Mesenchymal stem cell (in vitro differentiated cells and primary cell): ENCODE measurements around the gene RDH11.
A peak's percentile ranks its signal among the peaks of the same experiment; 100 is the strongest.

ENCODE experiments used
- DNase-seq: peaks from one replicate; pipeline ENCODE4 v3.0.0-alpha.2; 2013
- H2AFZ ChIP-seq: one replicate; pipeline ENCODE4 v1.6.1; 2013; ENCODE audit warnings: low read depth, mild to moderate bottlenecking, control low read depth, inconsistent platforms, low read length, moderate library complexity
- H2AK5ac ChIP-seq: 2 replicates; pipeline ENCODE4 v1.6.1; 2013; ENCODE audit warnings: low read length, moderate library complexity, mild to moderate bottlenecking, inconsistent platforms; ENCODE audit not compliant: severe bottlenecking
- H2BK120ac ChIP-seq: one replicate; pipeline ENCODE4 v1.6.1; 2013; ENCODE audit warnings: low read depth, mild to moderate bottlenecking, inconsistent platforms, low read length, moderate library complexity
- H2BK12ac ChIP-seq, 2 experiments: one replicate each; pipeline ENCODE4 v1.6.1; 2013; ENCODE audit warnings: inconsistent platforms in 2 of 2, low read length in 2 of 2, mild to moderate bottlenecking in 2 of 2, moderate library complexity in 2 of 2, control low read depth in 1 of 2
- H2BK15ac ChIP-seq: one replicate; pipeline ENCODE4 v1.6.1; 2013; ENCODE audit warnings: mild to moderate bottlenecking, low read depth, inconsistent platforms; ENCODE audit not compliant: poor library complexity, severe bottlenecking
- H2BK5ac ChIP-seq: 2 replicates; pipeline ENCODE4 v1.6.1; 2013; ENCODE audit warnings: low read depth, mild to moderate bottlenecking, low read length, control low read depth, inconsistent platforms; ENCODE audit not compliant: poor library complexity, severe bottlenecking
- H3K14ac ChIP-seq, 2 experiments: one replicate each; pipeline ENCODE4 v1.6.1; 2013; ENCODE audit warnings: inconsistent platforms in 2 of 2, low read length in 2 of 2, control low read depth in 1 of 2, mild to moderate bottlenecking in 1 of 2, moderate library complexity in 1 of 2
- H3K18ac ChIP-seq, 2 experiments: one replicate each; pipeline ENCODE4 v1.6.1; 2013; ENCODE audit warnings: inconsistent platforms in 2 of 2, low read length in 2 of 2, control low read depth in 1 of 2, low read depth in 1 of 2, mild to moderate bottlenecking in 1 of 2
- H3K23ac ChIP-seq, 2 experiments: one replicate each; pipeline ENCODE4 v1.6.1; 2013; ENCODE audit warnings: inconsistent platforms in 2 of 2, low read length in 2 of 2, mild to moderate bottlenecking in 2 of 2, moderate library complexity in 2 of 2, control low read depth in 1 of 2
- H3K27ac ChIP-seq: 2 replicates; pipeline ENCODE4 v1.5.1; 2013; ENCODE audit warnings: mild to moderate bottlenecking, moderate library complexity, low read length, control low read depth, inconsistent platforms; ENCODE audit not compliant: poor library complexity, severe bottlenecking
- H3K27me3 ChIP-seq, 2 experiments: 2 replicates each; pipeline versions ENCODE4 v1.6.1 to v1.7.0; 2013; ENCODE audit warnings: low read length in 2 of 2, mild to moderate bottlenecking in 2 of 2, moderate library complexity in 2 of 2, control low read depth in 1 of 2, inconsistent platforms in 1 of 2; ENCODE audit not compliant: control insufficient read depth in 1 of 2, insufficient read depth in 1 of 2
- H3K36me3 ChIP-seq, 2 experiments: 2 replicates each; pipeline versions ENCODE4 v1.6.1 to v1.7.0; 2013; ENCODE audit warnings: low read length in 2 of 2, control low read depth in 1 of 2, inconsistent platforms in 1 of 2, low read depth in 1 of 2, mild to moderate bottlenecking in 1 of 2; ENCODE audit not compliant: insufficient read depth in 2 of 2, control insufficient read depth in 1 of 2
- H3K4ac ChIP-seq, 2 experiments: one replicate each; pipeline ENCODE4 v1.6.1; 2013; ENCODE audit warnings: inconsistent platforms in 2 of 2, low read length in 2 of 2, mild to moderate bottlenecking in 2 of 2, moderate library complexity in 2 of 2, control low read depth in 1 of 2, low read depth in 1 of 2
- H3K4me1 ChIP-seq: 2 replicates; pipeline ENCODE4 v1.6.1; 2013; ENCODE audit warnings: low read depth, low read length, control low read depth; ENCODE audit not compliant: control insufficient read depth, insufficient read depth
- H3K4me2 ChIP-seq: 2 replicates; pipeline ENCODE4 v1.6.1; 2013; ENCODE audit warnings: low read length, mild to moderate bottlenecking, inconsistent platforms; ENCODE audit not compliant: poor library complexity, severe bottlenecking
- H3K4me3 ChIP-seq, 2 experiments: 2 replicates each; pipeline versions ENCODE4 v1.5.1 to v1.7.0; 2013; ENCODE audit warnings: low read length in 2 of 2, mild to moderate bottlenecking in 2 of 2, control low read depth in 1 of 2, low read depth in 1 of 2; ENCODE audit not compliant: insufficient read depth in 1 of 2
- H3K79me1 ChIP-seq: replicated peaks from 2 replicates; pipeline ENCODE4 v1.6.1; 2013; ENCODE audit warnings: mild to moderate bottlenecking, control low read depth, low read length, inconsistent platforms; ENCODE audit not compliant: poor library complexity, severe bottlenecking
- H3K9ac ChIP-seq: 2 replicates; pipeline ENCODE4 v1.7.0; 2013; ENCODE audit warnings: mild to moderate bottlenecking, low read length, moderate library complexity
- H3K9me3 ChIP-seq: 2 replicates; pipeline ENCODE4 v1.7.0; 2013; ENCODE audit warnings: mild to moderate bottlenecking, low read length; ENCODE audit not compliant: control insufficient read depth
- H4K8ac ChIP-seq: one replicate; pipeline ENCODE4 v1.6.1; 2013; ENCODE audit warnings: inconsistent platforms, mild to moderate bottlenecking, low read length, moderate library complexity
- H4K91ac ChIP-seq: one replicate; pipeline ENCODE4 v1.6.1; 2013; ENCODE audit warnings: mild to moderate bottlenecking, low read length, inconsistent platforms
- WGBS: methylation state at CpG from one replicate; pipeline ENCODE4 v1.1.7; 2013; ENCODE audit warnings: mixed read lengths; 5-methylcytosine and 5-hydroxymethylcytosine counted together

RDH11 gene

DNA sequence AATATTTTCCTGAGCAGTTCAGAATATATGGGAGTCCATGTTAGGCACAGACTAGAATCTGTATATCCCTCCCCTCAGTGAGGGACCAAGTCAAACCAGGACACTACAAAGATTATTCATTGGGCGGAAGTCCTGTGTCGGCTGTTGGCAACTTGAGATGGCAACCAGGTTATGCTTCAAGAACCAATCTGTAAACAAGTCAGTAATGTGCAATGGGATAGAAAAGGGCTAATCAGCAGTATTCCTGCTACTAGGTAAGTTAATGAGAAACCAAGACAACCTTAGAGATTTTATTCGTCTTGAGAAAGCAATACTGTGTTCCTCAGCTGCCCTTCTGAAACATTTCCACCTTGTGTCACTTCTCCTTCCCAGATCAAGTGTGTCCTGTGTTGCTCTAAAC, 49.4 kb downstream of the RDH11 start:
- Histone ChIP-seq H3K27ac (no peak overlapping the region), H4K8ac (no peak overlapping the region), H3K79me1 (peaks cover 1% of the 10 kb centered on the region), H3K27me3 (no peaks in the 10 kb centered on the region), H3K18ac (no peak overlapping the region), H4K91ac (no peak overlapping the region), H3K23ac (no peak overlapping the region), H2BK5ac (no peak overlapping the region), H2BK120ac (no peak overlapping the region), H2BK15ac (no peak overlapping the region), H3K4ac (no peak overlapping the region), H3K4me1 (no peaks in the 10 kb centered on the region), H3K36me3 (peaks cover 13 to 59% of the 10 kb centered on the region in 2 experiments), H3K9ac (no peak overlapping the region), H2AK5ac (no peak overlapping the region), H2AFZ (no peak overlapping the region), H3K9me3 (no peaks in the 10 kb centered on the region), H3K14ac (no peak overlapping the region), H2BK12ac (no peak overlapping the region), H3K4me2 (no peak overlapping the region), H3K4me3 (no peak overlapping the region)
- 100% methylated on average over 3 of the region's 3 CpGs for WGBS
- no peak for DNase-seq

- Histone ChIP-seq H3K79me1 (no peaks in the 10 kb centered on the region), H3K4me2 (no peak overlapping the region), H3K36me3 (peaks cover 9 to 53% of the 10 kb centered on the region in 2 experiments), H2BK5ac (no peak overlapping the region), H2BK120ac (no peak overlapping the region), H3K4me3 (no peak overlapping the region), H3K4ac (no peak overlapping the region), H3K27me3 (no peaks in the 10 kb centered on the region), H2AFZ (no peak overlapping the region), H3K18ac (no peak overlapping the region), H3K9ac (no peak overlapping the region), H3K23ac (no peak overlapping the region), H3K27ac (no peak overlapping the region), H2BK12ac (no peak overlapping the region), H2BK15ac (no peak overlapping the region), H2AK5ac (no peak overlapping the region), H4K91ac (no peak overlapping the region), H3K14ac (no peak overlapping the region), H4K8ac (no peak overlapping the region), H3K4me1 (no peaks in the 10 kb centered on the region), H3K9me3 (no peaks in the 10 kb centered on the region)
- 98% methylated on average over 4 of the region's 5 CpGs for WGBS
- no peak for DNase-seq
Observed at GRCh38 chr14:67645414-67645813, 50.1 kb downstream of the RDH11 start.

GRCh38 chr14:67644428-67644827, 51.1 kb downstream of the RDH11 start:
- Histone ChIP-seq H4K91ac (no peak overlapping the region), H3K4me2 (no peak overlapping the region), H2AK5ac (no peak overlapping the region), H3K4me3 (no peak overlapping the region), H3K9me3 (no peaks in the 10 kb centered on the region), H3K18ac (no peak overlapping the region), H2BK12ac (no peak overlapping the region), H3K9ac (no peak overlapping the region), H4K8ac (no peak overlapping the region), H2BK5ac (no peak overlapping the region), H3K4ac (no peak overlapping the region), H3K27me3 (no peaks in the 10 kb centered on the region), H3K36me3 (peaks cover 5 to 43% of the 10 kb centered on the region in 2 experiments), H3K4me1 (no peaks in the 10 kb centered on the region), H2AFZ (no peak overlapping the region), H2BK120ac (no peak overlapping the region), H3K27ac (no peak overlapping the region), H3K14ac (no peak overlapping the region), H3K23ac (no peak overlapping the region), H2BK15ac (no peak overlapping the region), H3K79me1 (no peaks in the 10 kb centered on the region)
- DNase-seq, result peak; percentile 15
- 100% methylated on average over 2 of the region's 2 CpGs for WGBS

DNA sequence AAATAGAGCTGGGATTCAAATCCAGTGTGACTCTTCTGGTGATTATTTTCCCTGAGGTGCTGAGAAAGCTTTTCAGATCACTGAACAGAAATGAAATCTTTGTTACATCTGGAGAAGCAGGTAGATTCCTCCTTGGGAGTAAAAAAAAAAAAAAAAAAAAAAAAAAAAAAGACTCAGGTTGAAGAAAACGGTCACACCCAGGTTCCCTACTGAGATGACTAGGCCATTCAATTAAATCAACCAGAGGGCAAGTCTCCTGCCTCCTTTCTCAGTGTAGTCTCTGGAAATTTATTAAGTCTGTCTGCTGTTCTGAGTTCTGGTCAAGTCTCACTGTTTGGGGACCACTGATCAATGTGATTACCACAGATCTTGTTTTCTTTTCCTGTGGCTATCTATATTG, 51.9 kb downstream of the RDH11 start:
- no peak overlapping the region for H2BK120ac ChIP-seq
- H3K4me1 ChIP-seq, result no peaks in the 10 kb centered on the region
- H3K9ac ChIP-seq, result no peak overlapping the region
- no peak overlapping the region for H3K27ac ChIP-seq
- H2AFZ ChIP-seq, result no peak overlapping the region
- no peak overlapping the region for H3K4me3 ChIP-seq
- H3K14ac ChIP-seq, result no peak overlapping the region
- H3K36me3 ChIP-seq, result peaks cover 5 to 36% of the 10 kb centered on the region in 2 experiments
- DNase-seq, result no peak
- no peaks in the 10 kb centered on the region for H3K9me3 ChIP-seq
- no peak overlapping the region for H2BK15ac ChIP-seq
- H2BK12ac ChIP-seq, result no peak overlapping the region
- H4K91ac ChIP-seq, result no peak overlapping the region
- 40% methylated on average over 1 of the region's 1 CpG for WGBS
- no peak overlapping the region for H3K18ac ChIP-seq
- H3K27me3 ChIP-seq, result no peaks in the 10 kb centered on the region
- no peak overlapping the region for H2AK5ac ChIP-seq
- no peak overlapping the region for H3K4ac ChIP-seq
- no peak overlapping the region for H3K23ac ChIP-seq
- no peak overlapping the region for H3K4me2 ChIP-seq
- no peak overlapping the region for H2BK5ac ChIP-seq
- H4K8ac ChIP-seq, result no peak overlapping the region
- H3K79me1 ChIP-seq, result no peaks in the 10 kb centered on the region
